CD4-positive, alpha-beta T cell treated with Interleukin-2 at 100 ng/mL for 4 hours (primary cell): ENCODE results near the gene EHD1.

Experiments used
- DNase-seq: peaks from one replicate; pipeline ENCODE4 v3.0.0-alpha.2; 2020; ENCODE audit warnings: low spot score

The EHD1 gene

GRCh38 chr11:64842851-64843685, 35.4 kb downstream of the EHD1 start:
- DNase-seq: no peak

- no peak for DNase-seq
Measured at GRCh38 chr11:64842366-64842759, 36.1 kb downstream of the EHD1 start.

- DNase-seq: no peak
Measured at GRCh38 chr11:64841592-64842365, 36.6 kb downstream of the EHD1 start.

GRCh38 chr11:64839887-64840782, 38.3 kb downstream of the EHD1 start:
- no peak for DNase-seq

- DNase-seq: no peak
Measured at GRCh38 chr11:64839335-64839734, 39.1 kb downstream of the EHD1 start.

GRCh38 chr11:64838600-64839334, 39.7 kb downstream of the EHD1 start:
- DNase-seq: no peak

- no peak for DNase-seq
Measured at GRCh38 chr11:64837887-64838351, 40.5 kb downstream of the EHD1 start.

GRCh38 chr11:64836448-64837072, 41.9 kb downstream of the EHD1 start:
- DNase-seq: no peak

- no peak for DNase-seq
Measured at GRCh38 chr11:64835616-64836447, 42.6 kb downstream of the EHD1 start.

- DNase-seq: no peak
Measured at GRCh38 chr11:64834723-64835615, 43.5 kb downstream of the EHD1 start.

- DNase-seq: no peak
Measured at GRCh38 chr11:64834031-64834722, 44.2 kb downstream of the EHD1 start.

- no peak for DNase-seq
Measured at GRCh38 chr11:64833509-64833908, 44.9 kb downstream of the EHD1 start.

- no peak for DNase-seq
Measured at GRCh38 chr11:64833198-64833502, 45.3 kb downstream of the EHD1 start.

- DNase-seq: no peak
Measured at GRCh38 chr11:64832467-64833197, 45.8 kb downstream of the EHD1 start.

GRCh38 chr11:64831411-64831891, 47.0 kb downstream of the EHD1 start:
- no peak for DNase-seq

- DNase-seq: no peak
Measured at GRCh38 chr11:64829536-64830251, 48.7 kb downstream of the EHD1 start.

GRCh38 chr11:64827451-64827839, 51.0 kb downstream of the EHD1 start:
- DNase-seq: no peak
